Loucy (cell line): Measurements from ENCODE around the gene CCM2.

Source experiments
- CTCF ChIP-seq: fragments of 200-600 bp; sonication (generic); conservative IDR thresholded peaks from 2 replicates; pipeline ENCODE4 v1.5.1; 2014; ENCODE audit warnings: mild to moderate bottlenecking, antibody characterized with exemption, low read length
- EZH2phosphoT487 ChIP-seq: fragments of 200-600 bp; IDR thresholded peaks from 2 replicates; pipeline ENCODE4 v1.6.1; 2018; ENCODE audit warnings: antibody characterized with exemption, mild to moderate bottlenecking, moderate library complexity, borderline replicate concordance

GRCh38 chr7:45104844-45105587 is 105.0 kb downstream of the CCM2 start:
- no peak for TF ChIP-seq CTCF
- no peak for TF ChIP-seq EZH2phosphoT487
